GM19238 (cell line): Measurements from ENCODE around the gene PSMD10.

Experiments
- DNase-seq: peaks from one replicate; pipeline ENCODE4 v3.0.0; 2011; ENCODE audit warnings: low spot score; ENCODE audit not compliant: insufficient read length

Gene PSMD10

DNA sequence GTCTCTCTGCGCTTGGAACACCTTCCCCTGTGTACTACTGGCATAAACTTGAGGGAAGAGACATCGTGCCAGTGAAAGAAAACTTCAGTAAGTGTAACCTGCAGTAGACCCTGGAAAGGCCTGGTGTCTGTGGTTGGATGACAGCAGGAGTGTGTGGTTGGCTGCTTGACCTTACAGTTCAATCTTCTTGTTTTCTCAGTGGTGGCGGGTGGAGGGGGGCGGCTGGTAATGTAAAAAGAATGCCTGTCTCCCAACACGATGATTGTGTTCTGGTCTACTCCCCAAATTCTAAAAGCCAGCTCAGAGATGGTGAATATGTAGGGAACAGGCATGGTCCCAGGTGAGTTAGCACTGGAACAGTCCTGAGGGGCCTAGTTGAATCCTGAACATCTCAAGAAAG lies 18.6 kb downstream of the PSMD10 start:
- DNase-seq = no peak

DNA sequence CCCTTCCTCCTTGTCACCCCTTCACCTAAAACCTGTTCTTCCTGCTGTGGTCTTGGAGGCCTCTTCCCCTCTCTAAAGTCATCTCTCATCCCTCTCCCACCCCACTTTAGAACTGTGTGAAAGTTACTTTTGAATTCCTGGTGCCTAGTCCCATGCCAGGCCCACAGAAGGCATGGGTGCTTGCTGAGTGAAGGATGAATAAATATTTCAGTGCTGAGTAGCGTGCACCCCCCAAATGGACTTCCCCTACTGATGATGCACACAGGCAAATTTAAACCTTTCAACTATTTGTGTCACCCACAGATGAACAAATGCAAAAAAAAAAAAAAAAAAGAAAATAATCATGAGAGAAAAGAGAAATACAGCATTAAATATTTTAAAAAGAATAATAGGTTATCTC lies 19.8 kb downstream of the PSMD10 start:
- DNase-seq = no peak

DNA sequence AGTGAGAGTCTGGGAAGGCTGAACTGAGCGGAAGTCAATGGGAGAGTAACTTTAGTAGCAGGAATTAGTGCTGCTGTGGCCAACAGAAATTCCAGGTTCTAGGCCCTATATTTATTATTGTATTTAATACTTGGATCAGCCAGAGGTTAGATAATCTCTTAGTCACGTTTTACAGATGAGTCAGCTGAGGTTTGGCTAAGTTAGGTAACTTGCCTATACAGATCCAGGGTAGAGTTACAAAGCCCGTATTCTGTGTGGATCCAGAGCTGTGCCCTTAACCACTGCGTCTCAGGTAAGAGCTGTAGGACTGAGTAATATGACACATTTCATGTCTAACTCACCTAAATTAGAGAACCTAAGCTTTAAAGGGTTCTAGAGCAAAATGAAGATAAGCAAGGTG lies 20.5 kb downstream of the PSMD10 start:
- DNase-seq = no peak

DNA sequence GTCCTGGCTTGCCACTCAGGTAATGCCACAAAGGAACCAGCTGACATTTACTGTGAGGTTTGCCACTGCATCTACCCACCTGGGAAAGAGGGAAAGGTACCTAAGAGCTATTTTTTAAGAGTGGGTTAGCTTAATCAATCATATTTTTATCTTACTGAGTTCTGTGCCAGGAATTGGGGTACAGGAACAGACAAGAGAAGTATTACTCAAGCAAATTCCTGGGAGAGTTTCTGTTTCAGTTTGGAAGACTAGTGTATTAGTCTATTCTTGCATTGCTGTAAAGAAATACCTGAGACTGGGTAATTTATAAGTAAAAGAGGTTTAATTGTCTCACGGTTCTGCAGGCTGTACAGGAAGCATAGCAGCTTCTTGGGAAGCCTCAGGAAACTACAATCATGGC lies 23.2 kb downstream of the PSMD10 start:
- DNase-seq = no peak

DNA sequence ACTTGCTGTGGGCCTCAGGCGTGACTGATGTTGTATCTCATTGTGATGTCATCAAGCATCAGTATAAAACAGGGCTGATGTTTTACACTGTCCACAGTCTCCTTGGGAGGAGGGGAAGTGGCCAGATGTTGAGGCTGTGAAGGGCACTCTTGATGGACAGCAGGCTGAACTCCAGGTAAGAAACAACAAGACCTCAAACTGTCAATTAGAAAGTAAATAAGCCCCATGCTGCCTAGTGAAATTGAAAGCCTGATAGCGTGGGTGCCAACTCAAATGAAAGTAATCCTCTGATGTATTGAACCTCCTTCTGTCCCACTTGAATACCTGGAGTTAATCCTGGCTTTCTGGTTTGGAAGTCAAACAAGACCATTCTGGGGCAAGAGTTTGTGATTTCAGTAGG lies 26.7 kb downstream of the PSMD10 start:
- DNase-seq = no peak

DNA sequence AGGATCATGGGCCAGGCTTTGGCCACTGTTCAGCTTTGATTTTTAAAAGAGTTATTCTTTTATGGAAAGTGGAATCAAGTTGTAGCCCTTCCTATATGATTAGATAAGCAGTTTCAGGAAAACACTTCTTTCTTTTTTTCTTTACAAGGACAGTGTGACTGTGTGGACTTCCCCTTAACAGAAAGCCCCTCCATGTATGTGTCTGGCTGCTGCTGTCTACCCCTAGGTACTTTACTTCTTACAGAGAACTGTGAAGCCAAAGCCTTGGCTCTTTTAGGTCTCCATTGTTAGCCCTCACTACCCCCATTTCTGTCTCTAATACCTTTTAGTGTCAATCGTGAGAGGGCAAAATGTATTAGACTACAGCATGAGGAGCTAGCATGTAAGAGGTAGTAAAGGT lies 27.3 kb downstream of the PSMD10 start:
- DNase-seq = no peak

DNA sequence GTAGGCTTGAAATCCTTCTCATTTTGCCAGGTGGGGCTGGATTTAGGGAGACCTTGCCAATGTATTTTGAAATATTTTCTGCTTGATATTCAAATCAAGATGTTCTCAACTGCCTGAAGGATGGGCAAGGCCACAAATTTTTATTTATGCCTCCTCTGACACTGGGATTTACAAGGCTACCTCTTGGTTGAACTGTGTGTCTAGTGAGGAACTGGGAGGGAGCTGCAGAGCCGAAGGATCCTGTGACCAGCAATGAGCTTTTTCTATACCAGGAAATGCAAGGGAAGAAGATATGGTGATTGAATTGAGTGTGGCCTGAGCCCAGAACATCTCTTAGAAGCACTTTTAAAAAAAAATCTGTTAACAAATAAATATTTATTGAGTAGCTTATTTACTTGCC lies 31.5 kb downstream of the PSMD10 start:
- DNase-seq = no peak

DNA sequence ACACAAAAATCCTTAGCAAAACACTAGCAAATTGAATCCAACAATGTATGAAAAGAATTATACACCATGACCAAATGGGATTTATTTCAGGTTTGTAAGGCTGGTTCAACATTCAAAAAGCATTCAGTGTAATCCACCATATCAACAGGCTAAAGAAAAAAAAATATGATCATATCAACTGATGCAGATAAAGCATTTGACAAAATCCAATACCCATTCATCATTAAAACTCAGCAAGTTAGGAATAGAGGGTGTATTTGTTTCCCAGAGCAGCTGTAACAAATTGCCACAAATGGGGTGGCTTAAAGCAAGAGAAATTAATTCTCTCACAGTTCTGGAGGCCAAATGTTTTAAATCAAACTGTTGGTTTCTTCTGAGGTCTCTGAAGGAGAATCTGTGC lies 35.8 kb downstream of the PSMD10 start:
- DNase-seq = no peak

DNA sequence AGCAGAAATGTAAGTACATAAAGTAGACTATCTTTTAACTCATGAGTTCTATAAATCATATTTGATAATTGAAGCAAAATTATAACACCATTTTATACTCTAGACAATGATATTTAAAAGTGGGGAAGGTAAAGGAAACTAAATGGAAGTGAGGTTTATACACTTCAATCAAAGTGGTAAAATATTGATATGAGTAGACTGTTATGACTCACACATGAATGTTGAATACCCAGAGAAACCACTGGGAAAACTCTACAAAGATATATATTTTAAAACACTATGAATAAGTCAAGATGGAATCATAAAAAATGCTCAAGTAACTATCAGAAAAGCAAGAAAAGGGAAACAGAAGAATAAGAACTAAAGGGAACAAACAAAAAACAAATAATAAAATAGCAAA lies 38.1 kb downstream of the PSMD10 start:
- no peak for DNase-seq

DNA sequence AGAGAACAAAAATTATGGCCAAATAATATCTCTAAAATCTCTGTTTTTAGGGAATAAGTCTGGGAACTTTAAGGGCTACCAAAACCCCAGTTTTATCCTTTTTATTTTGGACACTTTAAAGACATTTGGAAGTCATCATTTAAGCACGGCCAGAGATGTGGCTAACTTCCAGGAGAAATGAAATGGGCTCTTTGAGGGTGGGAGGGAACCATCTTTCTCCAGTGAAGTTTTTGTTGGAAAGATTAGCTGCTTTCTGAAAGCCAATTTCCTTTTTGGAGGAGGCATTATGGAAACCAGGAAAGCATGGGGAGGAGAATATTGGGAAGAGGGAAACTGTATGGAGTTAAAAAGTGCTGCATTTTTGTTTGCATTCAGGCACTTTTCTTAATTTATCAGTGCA lies 41.7 kb downstream of the PSMD10 start:
- no peak for DNase-seq

DNA sequence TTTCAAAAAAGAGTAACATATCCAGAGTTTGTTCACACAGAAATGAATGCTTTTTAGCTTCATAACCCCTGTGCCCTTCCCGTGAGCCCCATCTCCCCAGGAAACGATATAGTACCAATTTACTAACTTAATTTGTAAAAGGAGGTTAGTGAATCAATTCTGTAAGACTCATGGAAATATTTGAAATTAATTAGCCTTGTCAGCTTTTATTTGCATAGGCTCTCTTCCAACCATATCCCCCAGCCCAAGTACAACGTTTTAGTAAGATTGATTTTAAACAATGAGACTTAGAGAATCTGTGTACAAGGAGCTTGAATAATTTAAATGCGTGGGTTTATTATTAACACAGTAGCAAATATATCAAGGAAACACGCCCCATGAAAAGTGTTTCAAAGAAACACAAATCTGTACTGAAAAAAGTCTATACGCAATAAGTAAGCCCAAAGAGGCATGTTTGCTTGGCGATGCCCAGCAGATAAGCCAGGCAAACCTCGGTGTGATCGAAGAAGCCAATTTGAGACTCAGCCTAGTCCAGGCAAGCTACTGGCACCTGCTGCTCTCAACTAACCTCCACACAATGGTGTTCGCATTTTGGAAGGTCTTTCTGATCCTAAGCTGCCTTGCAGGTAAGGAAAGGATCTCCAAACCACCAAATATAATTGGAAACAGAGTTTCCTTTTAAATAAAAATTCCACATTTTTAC lies 46.6 kb downstream of the PSMD10 start, which contains the start of gene VSIG1:
TSS of gene VSIG1 (plus strand) at position 512 of the 703 bp plus-strand sequence. CDS start at position 578, 66 bp downstream.
- no peak for DNase-seq

DNA sequence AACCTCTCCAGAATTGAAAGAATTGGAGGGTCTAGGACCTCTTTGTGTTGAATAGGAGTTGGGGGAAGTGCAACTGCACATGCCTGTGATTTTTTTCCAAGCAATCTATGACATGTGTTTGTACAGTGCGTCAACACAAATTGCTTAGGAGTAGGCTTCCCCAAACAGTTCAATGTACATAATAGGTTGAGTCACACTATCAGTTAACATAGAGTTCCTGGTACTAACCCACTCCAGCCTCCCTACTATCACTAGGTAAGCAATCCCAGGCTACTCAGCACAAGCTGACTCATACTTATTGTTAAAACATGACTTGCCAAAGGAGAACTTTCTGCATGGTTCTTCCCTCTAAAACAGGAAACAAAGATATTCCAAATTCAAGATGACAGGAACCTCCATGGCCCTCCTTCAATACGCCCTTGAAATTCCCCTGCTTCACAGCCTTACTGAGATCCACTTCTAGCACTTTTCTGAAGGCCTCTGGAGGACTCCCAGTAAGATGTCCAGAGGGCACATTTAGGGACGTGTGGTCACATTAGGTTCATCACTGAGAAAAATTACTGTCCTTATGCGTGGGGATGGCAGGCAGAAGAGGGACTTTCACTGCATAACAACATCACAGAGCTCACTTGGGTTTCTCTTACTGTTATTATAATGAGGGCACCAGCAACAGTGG lies 54.9 kb downstream of the PSMD10 start:
- no peak for DNase-seq

DNA sequence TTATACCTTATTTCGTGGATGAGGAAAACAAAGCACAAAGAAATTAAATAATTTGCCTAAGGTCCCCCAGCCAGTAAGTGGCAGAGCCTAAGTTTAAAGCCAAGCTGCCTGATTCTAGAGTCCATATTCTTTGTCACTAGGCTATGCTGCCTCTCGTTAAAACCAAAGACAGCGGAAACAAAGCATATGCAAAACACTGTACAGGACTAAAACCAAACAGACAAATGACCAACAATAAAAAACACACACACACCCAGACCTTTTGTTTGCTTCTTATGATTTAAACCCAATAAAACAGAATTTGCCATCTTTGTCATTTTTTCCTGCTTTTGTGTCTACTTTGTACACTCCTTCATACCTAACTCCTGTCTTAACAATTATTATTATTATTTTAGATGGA lies 56.6 kb downstream of the PSMD10 start:
- DNase-seq = no peak
